ENCODE results near the gene LOXL1. TPM values are rescaled to one million over a fixed set of nuclear protein-coding genes. Genes with fewer than 3 reads are reported as not detected.

LOXL1 gene
- total and polyA plus RNA-seq, 2 of the 13 experiments (the other 11 are each of a cell fraction or from before 2014, with no cell fraction given) = 0.51 to 1.3 TPM

DNA sequence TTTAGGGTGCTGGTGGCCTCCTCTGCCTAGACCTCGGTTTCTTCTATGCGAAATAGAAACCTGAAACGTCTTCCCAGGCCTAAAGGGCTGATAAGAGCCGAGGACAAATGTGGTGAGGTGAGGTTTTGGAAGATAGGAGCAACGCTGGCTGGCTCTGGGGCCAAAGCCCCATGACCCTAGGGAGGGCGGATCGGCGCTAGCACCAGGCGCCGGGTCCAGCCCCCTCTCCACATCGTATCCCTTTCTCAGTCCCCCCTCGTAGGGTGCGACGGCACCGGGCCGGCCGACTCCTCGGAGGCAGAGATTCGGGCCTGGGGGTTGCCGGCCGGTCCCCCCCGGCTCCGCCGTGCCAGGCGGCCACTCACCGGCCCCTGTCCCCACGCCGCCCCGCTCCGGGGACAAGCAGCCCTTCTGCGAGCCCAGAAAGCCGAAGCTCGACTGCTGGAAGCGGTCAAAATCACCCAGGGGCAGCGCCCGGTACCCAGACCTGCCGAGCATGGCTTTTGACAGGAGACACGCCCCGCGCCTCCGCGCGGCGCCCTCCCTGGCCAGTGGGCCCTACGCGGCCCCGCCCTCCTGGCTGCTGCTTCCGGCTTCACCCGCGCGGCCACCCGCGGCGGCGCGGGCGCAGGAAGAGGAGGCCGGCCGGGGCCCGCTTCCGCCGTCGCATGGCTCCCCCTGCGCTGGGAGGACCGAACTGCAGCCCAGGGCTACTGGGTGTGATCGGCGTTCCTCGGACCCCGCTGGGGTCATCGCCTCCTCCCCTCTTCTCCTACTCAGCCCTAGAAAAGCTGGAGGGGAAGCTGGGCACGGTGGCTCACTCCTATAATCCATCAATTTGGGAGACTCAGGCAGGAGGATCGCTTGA is 65.7 kb downstream of the LOXL1 start, which contains the start of gene STOML1 (continued):
- TF ChIP-seq, protein P1, sequence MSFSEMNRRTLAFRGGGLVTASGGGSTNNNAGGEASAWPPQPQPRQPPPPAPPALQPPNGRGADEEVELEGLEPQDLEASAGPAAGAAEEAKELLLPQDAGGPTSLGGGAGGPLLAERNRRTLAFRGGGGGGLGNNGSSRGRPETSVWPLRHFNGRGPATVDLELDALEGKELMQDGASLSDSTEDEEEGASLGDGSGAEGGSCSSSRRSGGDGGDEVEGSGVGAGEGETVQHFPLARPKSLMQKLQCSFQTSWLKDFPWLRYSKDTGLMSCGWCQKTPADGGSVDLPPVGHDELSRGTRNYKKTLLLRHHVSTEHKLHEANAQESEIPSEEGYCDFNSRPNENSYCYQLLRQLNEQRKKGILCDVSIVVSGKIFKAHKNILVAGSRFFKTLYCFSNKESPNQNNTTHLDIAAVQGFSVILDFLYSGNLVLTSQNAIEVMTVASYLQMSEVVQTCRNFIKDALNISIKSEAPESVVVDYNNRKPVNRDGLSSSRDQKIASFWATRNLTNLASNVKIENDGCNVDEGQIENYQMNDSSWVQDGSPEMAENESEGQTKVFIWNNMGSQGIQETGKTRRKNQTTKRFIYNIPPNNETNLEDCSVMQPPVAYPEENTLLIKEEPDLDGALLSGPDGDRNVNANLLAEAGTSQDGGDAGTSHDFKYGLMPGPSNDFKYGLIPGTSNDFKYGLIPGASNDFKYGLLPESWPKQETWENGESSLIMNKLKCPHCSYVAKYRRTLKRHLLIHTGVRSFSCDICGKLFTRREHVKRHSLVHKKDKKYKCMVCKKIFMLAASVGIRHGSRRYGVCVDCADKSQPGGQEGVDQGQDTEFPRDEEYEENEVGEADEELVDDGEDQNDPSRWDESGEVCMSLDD (CRISPR knock-in tag; IDR thresholded peaks at IDR 0.05; ENCODE audit: borderline replicate concordance) = no peak
- no peak for TF ChIP-seq HHEX (CRISPR knock-in tag; IDR thresholded peaks at IDR 0.05)
- TF ChIP-seq SRY (CRISPR knock-in tag; IDR thresholded peaks at IDR 0.05) = no peak
- TF ChIP-seq ZNF354B (CRISPR knock-in tag; IDR thresholded peaks at IDR 0.05) = no peak
- TF ChIP-seq, protein P2, sequence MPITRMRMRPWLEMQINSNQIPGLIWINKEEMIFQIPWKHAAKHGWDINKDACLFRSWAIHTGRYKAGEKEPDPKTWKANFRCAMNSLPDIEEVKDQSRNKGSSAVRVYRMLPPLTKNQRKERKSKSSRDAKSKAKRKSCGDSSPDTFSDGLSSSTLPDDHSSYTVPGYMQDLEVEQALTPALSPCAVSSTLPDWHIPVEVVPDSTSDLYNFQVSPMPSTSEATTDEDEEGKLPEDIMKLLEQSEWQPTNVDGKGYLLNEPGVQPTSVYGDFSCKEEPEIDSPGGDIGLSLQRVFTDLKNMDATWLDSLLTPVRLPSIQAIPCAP (CRISPR knock-in tag; IDR thresholded peaks at IDR 0.05; ENCODE audit: low read depth) = no peak
- TF ChIP-seq, protein P3, sequence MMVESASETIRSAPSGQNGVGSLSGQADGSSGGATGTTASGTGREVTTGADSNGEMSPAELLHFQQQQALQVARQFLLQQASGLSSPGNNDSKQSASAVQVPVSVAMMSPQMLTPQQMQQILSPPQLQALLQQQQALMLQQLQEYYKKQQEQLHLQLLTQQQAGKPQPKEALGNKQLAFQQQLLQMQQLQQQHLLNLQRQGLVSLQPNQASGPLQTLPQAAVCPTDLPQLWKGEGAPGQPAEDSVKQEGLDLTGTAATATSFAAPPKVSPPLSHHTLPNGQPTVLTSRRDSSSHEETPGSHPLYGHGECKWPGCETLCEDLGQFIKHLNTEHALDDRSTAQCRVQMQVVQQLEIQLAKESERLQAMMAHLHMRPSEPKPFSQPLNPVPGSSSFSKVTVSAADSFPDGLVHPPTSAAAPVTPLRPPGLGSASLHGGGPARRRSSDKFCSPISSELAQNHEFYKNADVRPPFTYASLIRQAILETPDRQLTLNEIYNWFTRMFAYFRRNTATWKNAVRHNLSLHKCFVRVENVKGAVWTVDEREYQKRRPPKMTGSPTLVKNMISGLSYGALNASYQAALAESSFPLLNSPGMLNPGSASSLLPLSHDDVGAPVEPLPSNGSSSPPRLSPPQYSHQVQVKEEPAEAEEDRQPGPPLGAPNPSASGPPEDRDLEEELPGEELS (CRISPR knock-in tag; IDR thresholded peaks at IDR 0.05) = no peak
- no peak for TF ChIP-seq ZKSCAN5 (CRISPR knock-in tag; IDR thresholded peaks at IDR 0.05)
- TF ChIP-seq ONECUT2 (CRISPR knock-in tag; IDR thresholded peaks at IDR 0.05) = no peak
- TF ChIP-seq PAX8 (CRISPR knock-in tag; IDR thresholded peaks at IDR 0.05; ENCODE audit: borderline replicate concordance) = no peak
- TF ChIP-seq ATF1 (CRISPR knock-in tag; IDR thresholded peaks at IDR 0.05) = no peak
- TF ChIP-seq MATR3 (CRISPR knock-in tag; IDR thresholded peaks at IDR 0.05) = no peak
- TF ChIP-seq, protein P4, sequence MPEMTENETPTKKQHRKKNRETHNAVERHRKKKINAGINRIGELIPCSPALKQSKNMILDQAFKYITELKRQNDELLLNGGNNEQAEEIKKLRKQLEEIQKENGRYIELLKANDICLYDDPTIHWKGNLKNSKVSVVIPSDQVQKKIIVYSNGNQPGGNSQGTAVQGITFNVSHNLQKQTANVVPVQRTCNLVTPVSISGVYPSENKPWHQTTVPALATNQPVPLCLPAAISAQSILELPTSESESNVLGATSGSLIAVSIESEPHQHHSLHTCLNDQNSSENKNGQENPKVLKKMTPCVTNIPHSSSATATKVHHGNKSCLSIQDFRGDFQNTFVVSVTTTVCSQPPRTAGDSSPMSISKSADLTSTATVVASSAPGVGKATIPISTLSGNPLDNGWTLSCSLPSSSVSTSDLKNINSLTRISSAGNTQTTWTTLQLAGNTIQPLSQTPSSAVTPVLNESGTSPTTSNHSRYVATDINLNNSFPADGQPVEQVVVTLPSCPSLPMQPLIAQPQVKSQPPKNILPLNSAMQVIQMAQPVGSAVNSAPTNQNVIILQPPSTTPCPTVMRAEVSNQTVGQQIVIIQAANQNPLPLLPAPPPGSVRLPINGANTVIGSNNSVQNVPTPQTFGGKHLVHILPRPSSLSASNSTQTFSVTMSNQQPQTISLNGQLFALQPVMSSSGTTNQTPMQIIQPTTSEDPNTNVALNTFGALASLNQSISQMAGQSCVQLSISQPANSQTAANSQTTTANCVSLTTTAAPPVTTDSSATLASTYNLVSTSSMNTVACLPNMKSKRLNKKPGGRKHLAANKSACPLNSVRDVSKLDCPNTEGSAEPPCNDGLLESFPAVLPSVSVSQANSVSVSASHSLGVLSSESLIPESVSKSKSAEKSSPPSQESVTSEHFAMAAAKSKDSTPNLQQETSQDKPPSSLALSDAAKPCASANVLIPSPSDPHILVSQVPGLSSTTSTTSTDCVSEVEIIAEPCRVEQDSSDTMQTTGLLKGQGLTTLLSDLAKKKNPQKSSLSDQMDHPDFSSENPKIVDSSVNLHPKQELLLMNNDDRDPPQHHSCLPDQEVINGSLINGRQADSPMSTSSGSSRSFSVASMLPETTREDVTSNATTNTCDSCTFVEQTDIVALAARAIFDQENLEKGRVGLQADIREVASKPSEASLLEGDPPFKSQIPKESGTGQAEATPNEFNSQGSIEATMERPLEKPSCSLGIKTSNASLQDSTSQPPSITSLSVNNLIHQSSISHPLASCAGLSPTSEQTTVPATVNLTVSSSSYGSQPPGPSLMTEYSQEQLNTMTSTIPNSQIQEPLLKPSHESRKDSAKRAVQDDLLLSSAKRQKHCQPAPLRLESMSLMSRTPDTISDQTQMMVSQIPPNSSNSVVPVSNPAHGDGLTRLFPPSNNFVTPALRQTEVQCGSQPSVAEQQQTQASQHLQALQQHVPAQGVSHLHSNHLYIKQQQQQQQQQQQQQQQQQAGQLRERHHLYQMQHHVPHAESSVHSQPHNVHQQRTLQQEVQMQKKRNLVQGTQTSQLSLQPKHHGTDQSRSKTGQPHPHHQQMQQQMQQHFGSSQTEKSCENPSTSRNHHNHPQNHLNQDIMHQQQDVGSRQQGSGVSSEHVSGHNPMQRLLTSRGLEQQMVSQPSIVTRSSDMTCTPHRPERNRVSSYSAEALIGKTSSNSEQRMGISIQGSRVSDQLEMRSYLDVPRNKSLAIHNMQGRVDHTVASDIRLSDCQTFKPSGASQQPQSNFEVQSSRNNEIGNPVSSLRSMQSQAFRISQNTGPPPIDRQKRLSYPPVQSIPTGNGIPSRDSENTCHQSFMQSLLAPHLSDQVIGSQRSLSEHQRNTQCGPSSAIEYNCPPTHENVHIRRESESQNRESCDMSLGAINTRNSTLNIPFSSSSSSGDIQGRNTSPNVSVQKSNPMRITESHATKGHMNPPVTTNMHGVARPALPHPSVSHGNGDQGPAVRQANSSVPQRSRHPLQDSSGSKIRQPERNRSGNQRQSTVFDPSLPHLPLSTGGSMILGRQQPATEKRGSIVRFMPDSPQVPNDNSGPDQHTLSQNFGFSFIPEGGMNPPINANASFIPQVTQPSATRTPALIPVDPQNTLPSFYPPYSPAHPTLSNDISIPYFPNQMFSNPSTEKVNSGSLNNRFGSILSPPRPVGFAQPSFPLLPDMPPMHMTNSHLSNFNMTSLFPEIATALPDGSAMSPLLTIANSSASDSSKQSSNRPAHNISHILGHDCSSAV (CRISPR knock-in tag; IDR thresholded peaks at IDR 0.05; ENCODE audit: borderline replicate concordance) = no peak
- TF ChIP-seq ZNF343 (CRISPR knock-in tag; IDR thresholded peaks at IDR 0.05) = no peak
- no peak for TF ChIP-seq ZNF572 (CRISPR knock-in tag; IDR thresholded peaks at IDR 0.05)
